GM21367 (cell line): ENCODE data around the gene SORBS1.

ENCODE experiments used
- ATAC-seq: cut with Tn5 transposase; IDR thresholded peaks from one replicate; pipeline ENCODE4 v1.9.1; 2021; ENCODE audit not compliant: unreplicated experiment

Gene SORBS1

GRCh38 chr10:95467162-95467599 lies 94.0 kb downstream of the SORBS1 start:
- no peak for ATAC-seq

- no peak for ATAC-seq
Observed at GRCh38 chr10:95466436-95466835, 94.7 kb downstream of the SORBS1 start.

GRCh38 chr10:95464280-95464679 lies 96.9 kb downstream of the SORBS1 start:
- no peak for ATAC-seq

- no peak for ATAC-seq
Observed at GRCh38 chr10:95462740-95463667, 98.2 kb downstream of the SORBS1 start.

GRCh38 chr10:95461611-95462010 lies 99.6 kb downstream of the SORBS1 start:
- ATAC-seq = no peak

GRCh38 chr10:95459446-95460045 lies 101.6 kb downstream of the SORBS1 start:
- no peak for ATAC-seq

GRCh38 chr10:95458871-95459270 lies 102.3 kb downstream of the SORBS1 start:
- ATAC-seq = no peak

- no peak for ATAC-seq
Observed at GRCh38 chr10:95458014-95458413, 103.2 kb downstream of the SORBS1 start.

- no peak for ATAC-seq
Observed at GRCh38 chr10:95457319-95457886, 103.8 kb downstream of the SORBS1 start.

- ATAC-seq = no peak
Observed at GRCh38 chr10:95456516-95456915, 104.7 kb downstream of the SORBS1 start.

- ATAC-seq = no peak
Observed at GRCh38 chr10:95454940-95455339, 106.2 kb downstream of the SORBS1 start.

- no peak for ATAC-seq
Observed at GRCh38 chr10:95454356-95454755, 106.8 kb downstream of the SORBS1 start.

- ATAC-seq = no peak
Observed at GRCh38 chr10:95451568-95452524, 109.3 kb downstream of the SORBS1 start.

- no peak for ATAC-seq
Observed at GRCh38 chr10:95451150-95451549, 110.0 kb downstream of the SORBS1 start.

GRCh38 chr10:95450188-95450587 lies 111.0 kb downstream of the SORBS1 start:
- no peak for ATAC-seq

GRCh38 chr10:95447685-95448084 lies 113.5 kb downstream of the SORBS1 start:
- ATAC-seq = no peak

GRCh38 chr10:95445837-95446486 lies 115.2 kb downstream of the SORBS1 start:
- ATAC-seq = no peak

GRCh38 chr10:95445223-95445836 lies 115.8 kb downstream of the SORBS1 start:
- no peak for ATAC-seq

- no peak for ATAC-seq
Observed at GRCh38 chr10:95444792-95445191, 116.4 kb downstream of the SORBS1 start.

- ATAC-seq = no peak
Observed at GRCh38 chr10:95443636-95444035, 117.5 kb downstream of the SORBS1 start.
